HCT116 (cell line): ENCODE results near the gene PIH1D1. TPM values are rescaled to one million over a fixed set of nuclear protein-coding genes. Genes with fewer than 3 reads are reported as not detected.

Experiments used
- ATAC-seq: fragments of 200-7000 bp; cut with Tn5 transposase; 2 replicates; pipeline ENCODE4 v1.9.1; 2020; ENCODE audit warnings: mild to moderate bottlenecking, moderate library complexity
- BruUV-seq: library from RNA; stranded (reverse); fragments of 400-500 nt; replicated peaks from 2 replicates; lab custom pipeline; 2021; lab: Mats Ljungman, UMichigan
- CTCF ChIA-PET: fragments of 300-600 bp; sonication (Branson Sonifier 250); formaldehyde crosslinking; loops from one replicate; lab custom pipeline; 2021; ENCODE audit warnings: antibody characterized with exemption; lab: Charles Lee
- POLR2A ChIA-PET: fragments of 300-600, 350-600 bp; sonication (Branson Sonifier 250); formaldehyde crosslinking; loops from one replicate; lab custom pipeline; 2021; ENCODE audit warnings: antibody characterized with exemption; lab: Charles Lee
- RAD21 ChIA-PET, 2 experiments: fragments of 300-600 bp; sonication (Branson Sonifier 250); formaldehyde crosslinking; loops; one replicate each; lab custom pipeline; 2023; ENCODE audit warnings: low total read pairs in 2 of 2; ENCODE audit not compliant: uncharacterized antibody in 2 of 2, unreplicated experiment in 2 of 2, low non-redundant PET in 1 of 2; lab: Charles Lee
- DNase-seq: peaks from one replicate; pipeline ENCODE4 v3.0.0-alpha.2; 2010; ENCODE audit warnings: low read depth, low spot score
- H2AFZ ChIP-seq: fragments of 200-600 bp; shearing (Covaris generic), sonication (generic); 2 replicates; pipeline ENCODE4 v1.6.1; 2017; ENCODE audit warnings: low read depth, mixed run types, mixed read lengths, antibody characterized with exemption, low read length; ENCODE audit not compliant: poor library complexity, severe bottlenecking
- H3K27ac ChIP-seq: 2 replicates; pipeline ENCODE4 v1.5.1; 2012; ENCODE audit warnings: low read depth, low read length
- H3K27me3 ChIP-seq: fragments of 200-600 bp; sonication (generic); 2 replicates; pipeline ENCODE4 v1.6.1; 2016; ENCODE audit warnings: mixed run types, low read length, mixed read lengths; ENCODE audit not compliant: insufficient read depth
- H3K36me3 ChIP-seq, 2 experiments: fragments of 200-500 bp in 1 of 2; fragments of 200-600 bp in 1 of 2; sonication (Bioruptor generic) in 1 of 2; sonication (generic) in 1 of 2; 2 replicates each; pipeline versions ENCODE4 v1.5.1 to v1.6.1; 2014 to 2016; ENCODE audit warnings: low read length in 2 of 2, inconsistent platforms in 1 of 2, mixed read lengths in 1 of 2, mixed run types in 1 of 2; ENCODE audit not compliant: insufficient read depth in 2 of 2, control insufficient read depth in 1 of 2
- H3K4me1 ChIP-seq, 2 experiments: fragments of 200-600 bp in 1 of 2; sonication (generic) in 1 of 2; 2 replicates each; pipeline versions ENCODE4 v1.5.1 to v1.6.1; 2012 to 2017; ENCODE audit warnings: low read length in 2 of 2, inconsistent platforms in 1 of 2, mild to moderate bottlenecking in 1 of 2, mixed read lengths in 1 of 2, mixed run types in 1 of 2, moderate library complexity in 1 of 2; ENCODE audit not compliant: insufficient read depth in 2 of 2, control insufficient read depth in 1 of 2
- H3K4me2 ChIP-seq: fragments of 200-600 bp; sonication (generic); 2 replicates; pipeline ENCODE4 v1.6.1; 2017; ENCODE audit warnings: mixed run types, low read length, mixed read lengths
- H3K4me3 ChIP-seq, 2 experiments: fragments of 200-600 bp in 1 of 2; sonication (generic) in 1 of 2; replicated peaks in 1 of 2; 2 replicates each; pipeline ENCODE4 v1.5.1; 2011 to 2016; ENCODE audit warnings: low read length in 2 of 2, control low read depth in 1 of 2, low read depth in 1 of 2, mild to moderate bottlenecking in 1 of 2, mixed read lengths in 1 of 2, mixed run types in 1 of 2
- H3K79me2 ChIP-seq: fragments of 200-600 bp; sonication (generic); 2 replicates; pipeline ENCODE4 v1.6.1; 2017; ENCODE audit warnings: mild to moderate bottlenecking, mixed run types, low read length, moderate library complexity, mixed read lengths; ENCODE audit not compliant: insufficient read depth
- H3K9ac ChIP-seq: fragments of 200-600 bp; sonication (generic); 2 replicates; pipeline ENCODE4 v1.6.1; 2016; ENCODE audit warnings: low read length, mixed read lengths
- H3K9me2 ChIP-seq: fragments of 200-600 bp; sonication (generic), shearing (Covaris generic); 2 replicates; pipeline ENCODE4 v1.6.1; 2017; ENCODE audit warnings: mixed run types, mild to moderate bottlenecking, moderate library complexity; ENCODE audit not compliant: insufficient read depth
- H3K9me3 ChIP-seq, 2 experiments: fragments of 200-500 bp in 1 of 2; fragments of 200-600 bp in 1 of 2; sonication (Bioruptor generic) in 1 of 2; sonication (generic) in 1 of 2; 2 replicates each; pipeline ENCODE4 v1.6.1; 2014 to 2017; ENCODE audit warnings: low read length in 2 of 2, mixed read lengths in 2 of 2, inconsistent platforms in 1 of 2, low read depth in 1 of 2, mild to moderate bottlenecking in 1 of 2, mixed run types in 1 of 2, moderate library complexity in 1 of 2; ENCODE audit not compliant: control insufficient read depth in 1 of 2, insufficient read depth in 1 of 2
- H4K20me1 ChIP-seq: fragments of 200-600 bp; sonication (generic), shearing (Covaris generic); 2 replicates; pipeline ENCODE4 v1.6.1; 2017; ENCODE audit warnings: mixed run types, mild to moderate bottlenecking, moderate library complexity; ENCODE audit not compliant: insufficient read depth
- EZH2 ChIP-seq: fragments of 200-600 bp; sonication (generic); IDR thresholded peaks from 2 replicates; pipeline ENCODE4 v1.6.1; 2017; ENCODE audit warnings: antibody characterized with exemption, mixed run types
- MAX ChIP-seq: IDR thresholded peaks from 2 replicates; pipeline ENCODE4 v1.6.1; 2012
- RAD21 ChIP-seq: IDR thresholded peaks from 2 replicates; pipeline ENCODE4 v1.6.1; 2012; ENCODE audit warnings: low read depth, mild to moderate bottlenecking
- REST ChIP-seq: IDR thresholded peaks from 2 replicates; pipeline ENCODE4 v1.6.1; 2012; ENCODE audit warnings: low read depth
- SP1 ChIP-seq: IDR thresholded peaks from 2 replicates; pipeline ENCODE4 v1.6.1; 2012; ENCODE audit warnings: low read depth
- SRF ChIP-seq: IDR thresholded peaks from 2 replicates; pipeline ENCODE4 v1.6.1; 2012; ENCODE audit warnings: low read depth
- YY1 ChIP-seq: IDR thresholded peaks from 2 replicates; pipeline ENCODE4 v1.6.1; 2011; ENCODE audit warnings: low read length, low read depth, moderate library complexity, mild to moderate bottlenecking; ENCODE audit not compliant: insufficient replicate concordance; ENCODE audit errors: extremely low read depth
- intact Hi-C: fragments of 100-400 bp; cut with micrococcal nuclease; formaldehyde crosslinking; loops from 2 replicates; pipeline ENCODE4 v1.10.0; 2022
- total RNA-seq: library from RNA; stranded (reverse); gene quantifications from one replicate; pipeline ENCODE4 v1.2.1, GENCODE V29; 2021; ENCODE audit not compliant: unreplicated experiment
- TF ChIP-seq, protein P1 (sequence below), 3 experiments: fragments of 200-600 bp in 1 of 3; sonication (generic) in 1 of 3; IDR thresholded peaks in 2 of 3; conservative IDR thresholded peaks in 1 of 3; 2 replicates each; pipeline ENCODE4 v1.5.1; 2012 to 2017; ENCODE audit warnings: low read depth in 2 of 3, low read length in 2 of 3, antibody characterized with exemption in 1 of 3, borderline replicate concordance in 1 of 3, control low read depth in 1 of 3, mild to moderate bottlenecking in 1 of 3, mixed read lengths in 1 of 3, mixed run types in 1 of 3, moderate library complexity in 1 of 3; ENCODE audit not compliant: insufficient read depth in 1 of 3

The PIH1D1 gene
- total RNA-seq, 1 experiment from 2014 or later = 152 TPM

DNA sequence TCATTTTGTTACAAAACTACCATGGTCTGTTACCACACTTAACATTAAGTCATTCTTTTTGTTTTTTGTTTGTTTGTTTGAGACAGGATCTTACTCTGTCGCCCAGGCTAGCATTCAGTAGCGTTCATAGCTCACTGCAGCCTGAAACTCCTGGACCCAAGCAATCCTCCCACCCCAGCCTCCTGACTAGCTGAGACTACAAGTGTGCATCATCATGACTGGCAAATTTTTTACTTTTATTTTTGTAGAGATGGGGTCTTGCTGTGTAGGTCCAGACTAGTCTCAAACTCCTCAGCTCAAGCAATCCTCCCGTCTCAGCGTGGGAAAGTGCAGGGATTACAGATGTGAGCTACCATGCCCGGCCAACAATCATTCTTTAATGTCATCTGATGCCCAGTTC is 4.7 kb upstream of the PIH1D1 start:
- H3K36me3 ChIP-seq = no peaks in the 10 kb centered on the region
- TF ChIP-seq SRF (no peak), REST (no peak), MAX (no peak), EZH2 (no peak), SP1 (no peak)
- no peak for DNase-seq
- no TSS peak for BruUV-seq
- POLR2A ChIA-PET = no interaction called here
- H3K9ac ChIP-seq = no peak overlapping the region
- H3K27me3 ChIP-seq = no peaks in the 10 kb centered on the region
- peaks cover 10 to 19% of the 10 kb centered on the region in 2 experiments; a peak in 2 of 4 replicates for H3K4me1 ChIP-seq
- no peak overlapping the region for H3K27ac ChIP-seq
- RAD21 ChIA-PET = no interaction called here
- no peak overlapping the region for H3K4me2 ChIP-seq
- no peaks in the 10 kb centered on the region for H4K20me1 ChIP-seq
- H3K9me3 ChIP-seq = no peaks in the 10 kb centered on the region
- ATAC-seq = no peak
- no peak overlapping the region for H2AFZ ChIP-seq
- H3K9me2 ChIP-seq = no peaks in the 10 kb centered on the region
- peaks cover 19% of the 10 kb centered on the region for H3K79me2 ChIP-seq
- intact Hi-C loops = no loop called here
- CTCF ChIA-PET = interaction anchor here (1.5 kb wide), 1 partner anchor 17 kb away, joined by 5 read pairs; the partner anchor contains the start of gene FLT3LG
- no peak overlapping the region for H3K4me3 ChIP-seq

DNA sequence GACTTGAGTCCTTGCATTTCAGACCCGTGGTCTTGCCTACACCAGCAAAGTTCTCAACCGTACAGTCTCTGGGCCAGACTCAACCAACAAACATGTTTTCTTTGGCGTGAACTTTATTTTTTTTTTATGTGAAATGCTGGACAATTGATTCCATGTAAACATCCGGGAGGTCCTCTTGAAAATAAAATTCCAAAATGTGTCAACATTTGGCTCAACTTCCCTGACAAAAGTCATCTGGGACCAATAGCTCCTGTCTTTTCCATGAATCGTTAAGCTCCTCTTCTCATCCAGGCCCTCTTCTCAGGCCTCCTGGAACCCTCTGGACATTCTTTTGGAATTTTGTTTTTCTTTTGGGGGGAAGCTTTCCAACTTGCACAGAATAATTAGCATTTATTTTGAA is 4.2 kb upstream of the PIH1D1 start:
- BruUV-seq = no TSS peak
- DNase-seq (no peak), ATAC-seq (no peak)
- ChIA-PET POLR2A (interaction anchor here (1.5 kb wide), 1 partner anchor 39 kb away, joined by 5 read pairs; no protein-coding TSS in a partner anchor), RAD21 (no interaction called here), CTCF (interaction anchor here (1.5 kb wide), 1 partner anchor 18 kb away, joined by 5 read pairs; the partner anchor contains the start of gene FLT3LG)
- intact Hi-C loops = no loop called here
- peaks cover 24% of the 10 kb centered on the region for H3K79me2 ChIP-seq
- no peaks in the 10 kb centered on the region for H3K9me3 ChIP-seq
- no peak overlapping the region for H2AFZ ChIP-seq
- no peaks in the 10 kb centered on the region for H3K27me3 ChIP-seq
- H3K4me1 ChIP-seq = peaks cover 10 to 20% of the 10 kb centered on the region in 2 experiments; a peak in 2 of 4 replicates
- no peak overlapping the region for H3K27ac ChIP-seq
- no peak overlapping the region for H3K4me3 ChIP-seq
- no peaks in the 10 kb centered on the region for H3K9me2 ChIP-seq
- no peaks in the 10 kb centered on the region for H3K36me3 ChIP-seq
- no peaks in the 10 kb centered on the region for H4K20me1 ChIP-seq
- no peak overlapping the region for H3K9ac ChIP-seq
- H3K4me2 ChIP-seq = no peak overlapping the region
- TF ChIP-seq YY1 = no peak
- no peak for TF ChIP-seq RAD21
- TF ChIP-seq, protein P1, sequence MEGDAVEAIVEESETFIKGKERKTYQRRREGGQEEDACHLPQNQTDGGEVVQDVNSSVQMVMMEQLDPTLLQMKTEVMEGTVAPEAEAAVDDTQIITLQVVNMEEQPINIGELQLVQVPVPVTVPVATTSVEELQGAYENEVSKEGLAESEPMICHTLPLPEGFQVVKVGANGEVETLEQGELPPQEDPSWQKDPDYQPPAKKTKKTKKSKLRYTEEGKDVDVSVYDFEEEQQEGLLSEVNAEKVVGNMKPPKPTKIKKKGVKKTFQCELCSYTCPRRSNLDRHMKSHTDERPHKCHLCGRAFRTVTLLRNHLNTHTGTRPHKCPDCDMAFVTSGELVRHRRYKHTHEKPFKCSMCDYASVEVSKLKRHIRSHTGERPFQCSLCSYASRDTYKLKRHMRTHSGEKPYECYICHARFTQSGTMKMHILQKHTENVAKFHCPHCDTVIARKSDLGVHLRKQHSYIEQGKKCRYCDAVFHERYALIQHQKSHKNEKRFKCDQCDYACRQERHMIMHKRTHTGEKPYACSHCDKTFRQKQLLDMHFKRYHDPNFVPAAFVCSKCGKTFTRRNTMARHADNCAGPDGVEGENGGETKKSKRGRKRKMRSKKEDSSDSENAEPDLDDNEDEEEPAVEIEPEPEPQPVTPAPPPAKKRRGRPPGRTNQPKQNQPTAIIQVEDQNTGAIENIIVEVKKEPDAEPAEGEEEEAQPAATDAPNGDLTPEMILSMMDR (IDR thresholded peaks at IDR 0.05 in 2 of 3, conservative IDR thresholded peaks at IDR 0.05 in 1 of 3; ENCODE audit: borderline replicate concordance in 1 of 3, insufficient read depth in 1 of 3, low read depth in 2 of 3, low read length in 2 of 3) = no peak
